H1 (cell line): Measurements from ENCODE around the gene SWT1. TPM values are rescaled to one million over a fixed set of nuclear protein-coding genes. Genes with fewer than 3 reads are reported as not detected.

Experiments used
- CTCF ChIA-PET: fragments of 300-600 bp; sonication (Branson Sonifier 250); formaldehyde crosslinking; loops from one replicate; lab custom pipeline; 2021; ENCODE audit not compliant: partially characterized antibody; lab: Charles Lee
- POLR2A ChIA-PET: fragments of 300-600 bp; sonication (Branson Sonifier 250); formaldehyde crosslinking; loops from one replicate; lab custom pipeline; 2021; ENCODE audit warnings: inconsistent platforms; ENCODE audit not compliant: partially characterized antibody; lab: Charles Lee
- DNase-seq, 2 experiments: peaks; one replicate each; pipeline versions ENCODE4 v3.0.0 to v3.0.0-alpha.2; 2010 to 2022; ENCODE audit warnings: low spot score in 2 of 2, low read depth in 1 of 2, mixed read lengths in 1 of 2
- FAIRE-seq: peaks from 2 replicates; lab custom pipeline; 2011; peaks lifted over from hg19 to GRCh38; lab: Jason Lieb, UNC
- H2AFZ ChIP-seq: 2 replicates; pipeline ENCODE4 v1.8.1; 2012; ENCODE audit warnings: low read length, inconsistent platforms
- H2AK5ac ChIP-seq: 2 replicates; pipeline ENCODE4 v1.6.1; 2013; ENCODE audit warnings: low read depth, low read length
- H2BK120ac ChIP-seq: replicated peaks from 2 replicates; pipeline ENCODE3; 2013; ENCODE audit warnings: low read depth, low read length, inconsistent platforms
- H2BK12ac ChIP-seq: 2 replicates; pipeline ENCODE4 v1.6.1; 2013; ENCODE audit warnings: low read depth, low read length
- H2BK15ac ChIP-seq: 2 replicates; pipeline ENCODE4 v1.6.1; 2013; ENCODE audit warnings: low read length
- H2BK20ac ChIP-seq: 2 replicates; pipeline ENCODE4 v1.6.1; 2013; ENCODE audit warnings: low read length
- H2BK5ac ChIP-seq: 2 replicates; pipeline ENCODE4 v1.6.1; 2013; ENCODE audit warnings: low read depth, low read length
- H3K14ac ChIP-seq: 2 replicates; pipeline ENCODE4 v1.6.1; 2013; ENCODE audit warnings: inconsistent platforms; ENCODE audit not compliant: insufficient read length
- H3K18ac ChIP-seq: 2 replicates; pipeline ENCODE4 v1.6.1; 2013; ENCODE audit warnings: low read length; ENCODE audit errors: extremely low read depth
- H3K23ac ChIP-seq: 2 replicates; pipeline ENCODE4 v1.6.1; 2013; ENCODE audit warnings: inconsistent platforms; ENCODE audit not compliant: insufficient read length
- H3K23me2 ChIP-seq: 2 replicates; pipeline ENCODE4 v1.6.1; 2013; ENCODE audit warnings: low read depth, low read length
- H3K27ac ChIP-seq: 2 replicates; pipeline ENCODE4 v1.6.1; 2011; ENCODE audit warnings: low read depth, low read length, inconsistent platforms
- H3K27me3 ChIP-seq, 4 experiments: replicated peaks in 1 of 4; 1 replicate in 1 of 4; 2 replicates in 3 of 4; pipeline versions ENCODE4 v1.6.1 to v1.8.1; 2011 to 2013; ENCODE audit warnings: low read length in 3 of 4, mild to moderate bottlenecking in 3 of 4, inconsistent platforms in 2 of 4, mixed read lengths in 2 of 4, moderate library complexity in 1 of 4; ENCODE audit not compliant: control insufficient read depth in 3 of 4, insufficient read depth in 3 of 4; ENCODE audit errors: extremely low read depth in 1 of 4
- H3K36me3 ChIP-seq, 4 experiments: 2 replicates each; pipeline versions ENCODE4 v1.6.1 to v1.8.1; 2011 to 2013; ENCODE audit warnings: mild to moderate bottlenecking in 4 of 4, low read length in 3 of 4, moderate library complexity in 2 of 4, control low read depth in 1 of 4, inconsistent platforms in 1 of 4; ENCODE audit not compliant: insufficient read depth in 4 of 4, control insufficient read depth in 2 of 4
- H3K4ac ChIP-seq: replicated peaks from 2 replicates; pipeline ENCODE3; 2013; ENCODE audit warnings: low read length, low read depth, mixed read lengths, inconsistent platforms; ENCODE audit not compliant: insufficient read length
- H3K4me1 ChIP-seq, 4 experiments: replicated peaks in 1 of 4; 1 replicate in 1 of 4; 2 replicates in 3 of 4; pipeline versions ENCODE4 v1.6.1 to v1.8.1; 2011 to 2013; ENCODE audit warnings: low read length in 3 of 4, inconsistent platforms in 2 of 4, mixed read lengths in 1 of 4; ENCODE audit not compliant: insufficient read depth in 4 of 4, control insufficient read depth in 3 of 4
- H3K4me2 ChIP-seq, 2 experiments: 2 replicates each; pipeline versions ENCODE4 v1.6.1 to v1.8.1; 2011 to 2013; ENCODE audit warnings: low read depth in 2 of 2, low read length in 2 of 2, control low read depth in 1 of 2, inconsistent platforms in 1 of 2, mild to moderate bottlenecking in 1 of 2; ENCODE audit not compliant: insufficient read depth in 1 of 2
- H3K4me3 ChIP-seq, 4 experiments: fragments of 200-600, 300-600 bp in 1 of 4; sonication (generic), shearing (Covaris generic), sonication (Bioruptor Twin) in 1 of 4; 2 replicates each; pipeline versions ENCODE4 v1.5.1 to v1.8.1; 2011 to 2016; ENCODE audit warnings: low read length in 4 of 4, low read depth in 3 of 4, control low read depth in 2 of 4, inconsistent platforms in 2 of 4, mild to moderate bottlenecking in 2 of 4, mixed read lengths in 1 of 4, moderate library complexity in 1 of 4; ENCODE audit not compliant: insufficient read depth in 2 of 4; ENCODE audit errors: extremely low read depth in 1 of 4
- H3K56ac ChIP-seq: replicated peaks from 2 replicates; pipeline ENCODE3; 2013; ENCODE audit warnings: low read depth, mild to moderate bottlenecking, mixed read lengths, low read length, inconsistent platforms; ENCODE audit not compliant: insufficient read length
- H3K79me1 ChIP-seq: 2 replicates; pipeline ENCODE4 v1.6.1; 2013; ENCODE audit warnings: low read depth, low read length, control low read depth
- H3K79me2 ChIP-seq, 2 experiments: 2 replicates each; pipeline versions ENCODE4 v1.6.1 to v1.8.1; 2012 to 2013; ENCODE audit warnings: low read length in 2 of 2, mild to moderate bottlenecking in 2 of 2, inconsistent platforms in 1 of 2; ENCODE audit not compliant: insufficient read depth in 2 of 2, control insufficient read depth in 1 of 2
- H3K9ac ChIP-seq, 4 experiments: replicated peaks in 1 of 4; 1 replicate in 1 of 4; 2 replicates in 3 of 4; pipeline versions ENCODE4 v1.6.1 to v1.8.1; 2011 to 2013; ENCODE audit warnings: low read depth in 3 of 4, low read length in 3 of 4, control low read depth in 2 of 4, mild to moderate bottlenecking in 2 of 4, moderate library complexity in 2 of 4, inconsistent platforms in 1 of 4; ENCODE audit errors: extremely low read depth in 1 of 4
- H3K9me3 ChIP-seq, 2 experiments: 2 replicates each; pipeline versions ENCODE4 v1.6.1 to v1.8.1; 2012 to 2013; ENCODE audit warnings: mild to moderate bottlenecking in 2 of 2, moderate library complexity in 2 of 2, control low read depth in 1 of 2, inconsistent platforms in 1 of 2, low read depth in 1 of 2, low read length in 1 of 2, mixed read lengths in 1 of 2; ENCODE audit not compliant: insufficient read depth in 2 of 2
- H4K20me1 ChIP-seq, 2 experiments: replicated peaks in 1 of 2; 2 replicates each; pipeline versions ENCODE3 to v1.8.1; 2011 to 2013; ENCODE audit warnings: inconsistent platforms in 2 of 2, low read length in 2 of 2, mild to moderate bottlenecking in 1 of 2; ENCODE audit not compliant: insufficient read depth in 2 of 2, control insufficient read depth in 1 of 2
- H4K5ac ChIP-seq: 2 replicates; pipeline ENCODE4 v1.6.1; 2013; ENCODE audit warnings: low read length, low read depth, mixed read lengths, inconsistent platforms; ENCODE audit not compliant: insufficient read length
- H4K8ac ChIP-seq: 2 replicates; pipeline ENCODE4 v1.8.0; 2013; ENCODE audit warnings: mild to moderate bottlenecking, moderate library complexity, low read length, inconsistent platforms; ENCODE audit not compliant: insufficient read depth; ENCODE audit errors: extremely low read depth
- H4K91ac ChIP-seq: replicated peaks from 2 replicates; pipeline ENCODE3; 2013; ENCODE audit warnings: low read length, mixed read lengths, inconsistent platforms; ENCODE audit not compliant: insufficient read length
- RAD21 ChIP-seq, 2 experiments: IDR thresholded peaks in 1 of 2; conservative IDR thresholded peaks in 1 of 2; 2 replicates each; pipeline ENCODE4 v1.6.1; 2011; ENCODE audit warnings: low read depth in 2 of 2, low read length in 2 of 2, improper control_type of control experiment in 1 of 2, inconsistent platforms in 1 of 2, mild to moderate bottlenecking in 1 of 2, moderate library complexity in 1 of 2
- SP4 ChIP-seq: IDR thresholded peaks from 2 replicates; pipeline ENCODE4 v1.6.1; 2012; ENCODE audit warnings: low read length, inconsistent platforms
- WGBS, 2 experiments: shearing (Covaris generic) in 1 of 2; methylation state at CpG; one replicate each; pipeline versions ENCODE4 v1.1.6 to v1.1.7; 2013 to 2015; ENCODE audit warnings: low lambda C conversion rate in 2 of 2, mixed read lengths in 2 of 2, inconsistent platforms in 1 of 2, low coverage in 1 of 2, missing lambda C conversion rate in 1 of 2; ENCODE audit not compliant: insufficient replicate concordance in 2 of 2, insufficient coverage in 1 of 2, insufficient read length in 1 of 2; ENCODE audit errors: extremely low coverage in 1 of 2, missing lambda C conversion rate in 1 of 2; 5-methylcytosine and 5-hydroxymethylcytosine counted together
- polyA plus RNA-seq, 7 experiments: library from polyadenylated mRNA; depleted of rRNA in 3 of 7; stranded (reverse) in 5 of 7; unstranded in 2 of 7; fragments of >200 nt in 5 of 7; fragments of 200-250 nt in 2 of 7; gene quantifications; 1 replicate in 5 of 7; 2 replicates in 1 of 7; 4 replicates in 1 of 7; pipeline versions ENCODE4 v1.2.1 to v1.2.3, GENCODE V29; 2011 to 2013; ENCODE audit warnings: missing spikeins in 2 of 7, mixed read lengths in 2 of 7
- total RNA-seq: library from RNA; stranded (reverse); fragmentation: NEBNext Ultra II Directional; extraction: Animal tissue kit (Norgen Biotek cat#: 25700); gene quantifications from 2 replicates; pipeline ENCODE4 v1.2.1, GENCODE V29; 2021

Gene SWT1
- total and polyA plus RNA-seq, 2 of the 8 experiments (the other 6 are each of a cell fraction or from before 2014, with no cell fraction given) = 1.4 to 6.2 TPM

- DNase-seq (no peak), FAIRE-seq (no peak)
- Histone ChIP-seq H3K4ac (no peak overlapping the region), H3K36me3 (no peaks in the 10 kb centered on the region), H2BK20ac (no peak overlapping the region), H2BK15ac (no peak overlapping the region), H2BK120ac (no peak overlapping the region), H4K8ac (no peak overlapping the region), H2AK5ac (no peak overlapping the region), H3K14ac (no peak overlapping the region), H3K9ac (no peak overlapping the region), H3K9me3 (no peaks in the 10 kb centered on the region), H3K18ac (no peak overlapping the region), H3K27me3 (no peaks in the 10 kb centered on the region), H2AFZ (no peak overlapping the region), H4K5ac (no peak overlapping the region), H3K79me1 (no peaks in the 10 kb centered on the region), H3K4me3 (no peak overlapping the region), H3K23me2 (no peaks in the 10 kb centered on the region), H3K23ac (no peak overlapping the region), H3K4me1 (no peaks in the 10 kb centered on the region), H4K91ac (no peak overlapping the region), H2BK12ac (no peak overlapping the region), H4K20me1 (no peaks in the 10 kb centered on the region), H2BK5ac (no peak overlapping the region), H3K4me2 (no peak overlapping the region), H3K79me2 (no peaks in the 10 kb centered on the region), H3K56ac (no peak overlapping the region), H3K27ac (no peak overlapping the region)
- ChIA-PET CTCF (interaction anchor here (0.6 to 1.8 kb wide), 12 partner anchors 8 to 458 kb away, joined by 3 to 7 read pairs (median 4); no protein-coding TSS in a partner anchor), POLR2A (interaction anchor here (0.6 to 1.2 kb wide), 4 partner anchors 12 to 478 kb away, joined by 3 to 4 read pairs (median 3); no protein-coding TSS in a partner anchor)
- TF ChIP-seq SP4 (no peak), RAD21 (IDR thresholded peaks at IDR 0.05 in 1 of 2, conservative IDR thresholded peaks at IDR 0.05 in 1 of 2; ENCODE audit: low read depth in 2 of 2, low read length in 2 of 2) (peak in 1 of 2 experiments; percentile 19; a peak in 1 of 4 replicates)
- WGBS, 2 experiments = 85% methylated on average over 1 of the region's 1 CpG; no CpG with 5 or more reads in 1 of the 2 experiments
Measured at GRCh38 chr1:185238447-185238846, 81.5 kb downstream of the SWT1 start.
